HepG2 (cell line): ENCODE results near the gene RALBP1. TPM values are rescaled to one million over a fixed set of nuclear protein-coding genes. Genes with fewer than 3 reads are reported as not detected.

ENCODE experiments used
- ATAC-seq: fragments of 200-7000 bp; cut with Tn5 transposase; 3 replicates; pipeline ENCODE4 v1.9.1; 2020; ENCODE audit warnings: mild to moderate bottlenecking, moderate library complexity
- BruUV-seq: library from RNA; stranded (reverse); fragments of 400-500 nt; replicated peaks from 2 replicates; lab custom pipeline; 2021; lab: Mats Ljungman, UMichigan
- CTCF ChIA-PET: fragments of 300-600 bp; formaldehyde crosslinking; extraction: SDS; loops from one replicate; lab custom pipeline; 2021; ENCODE audit warnings: low total read pairs, inconsistent platforms, low intra/inter-chr PET ratio; lab: Yijun Ruan, JAX
- POLR2A ChIA-PET: fragments of 350-600 bp; sonication (Branson Sonifier 250); formaldehyde crosslinking; loops from one replicate; lab custom pipeline; 2020; ENCODE audit warnings: antibody characterized with exemption, inconsistent platforms; lab: Yijun Ruan, JAX
- DNase-seq: peaks from one replicate; pipeline ENCODE4 v3.0.0-alpha.2; 2015; ENCODE audit warnings: low spot score
- FAIRE-seq: peaks from 3 replicates; lab custom pipeline; 2011; peaks lifted over from hg19 to GRCh38; lab: Jason Lieb, UNC
- H2AFZ ChIP-seq: one replicate; pipeline ENCODE4 v1.6.1; 2011; ENCODE audit warnings: low read length, inconsistent platforms
- H3K27ac ChIP-seq: fragments of 300-600 bp; 3 replicates; pipeline ENCODE4 v1.8.0; 2011; ENCODE audit warnings: mixed run types, mild to moderate bottlenecking, mixed read lengths, low read length, inconsistent platforms; ENCODE audit not compliant: insufficient read depth; ENCODE audit errors: extremely low read length
- H3K27me3 ChIP-seq, 2 experiments: fragments of 200-600 bp in 1 of 2; 2 replicates in 1 of 2; 3 replicates in 1 of 2; pipeline versions ENCODE4 v1.6.0 to v1.8.0; 2011; ENCODE audit warnings: low read length in 2 of 2, mild to moderate bottlenecking in 2 of 2, moderate library complexity in 2 of 2, inconsistent platforms in 1 of 2; ENCODE audit not compliant: insufficient read depth in 2 of 2, control insufficient read depth in 1 of 2
- H3K36me3 ChIP-seq, 2 experiments: fragments of 200-600 bp in 1 of 2; replicated peaks in 1 of 2; 2 replicates in 1 of 2; 3 replicates in 1 of 2; pipeline versions ENCODE4 v1.5.1 to v1.8.0; 2011; ENCODE audit warnings: low read length in 2 of 2, inconsistent platforms in 1 of 2; ENCODE audit not compliant: insufficient read depth in 2 of 2, control insufficient read depth in 1 of 2
- H3K4me1 ChIP-seq: 2 replicates; pipeline ENCODE4 v1.5.1; 2012; ENCODE audit warnings: low read length, inconsistent platforms; ENCODE audit not compliant: insufficient read depth
- H3K4me2 ChIP-seq: 2 replicates; pipeline ENCODE4 v1.6.0; 2011; ENCODE audit warnings: low read depth, low read length, inconsistent platforms
- H3K4me3 ChIP-seq, 3 experiments: fragments of 200-600 bp in 1 of 3; sonication (generic), shearing (Covaris generic) in 1 of 3; replicated peaks in 1 of 3; 2 replicates each; pipeline ENCODE4 v1.5.1; 2011 to 2016; ENCODE audit warnings: low read length in 3 of 3, inconsistent platforms in 2 of 3, low read depth in 2 of 3, mild to moderate bottlenecking in 2 of 3, control low read depth in 1 of 3, mixed read lengths in 1 of 3; ENCODE audit not compliant: insufficient read depth in 1 of 3
- H3K79me2 ChIP-seq: one replicate; pipeline ENCODE4 v1.6.1; 2011; ENCODE audit warnings: low read length, inconsistent platforms; ENCODE audit not compliant: insufficient read depth
- H3K9ac ChIP-seq: 2 replicates; pipeline ENCODE4 v1.6.0; 2011; ENCODE audit warnings: mild to moderate bottlenecking, low read depth, low read length, inconsistent platforms; ENCODE audit not compliant: insufficient read depth
- H3K9me3 ChIP-seq: 2 replicates; pipeline ENCODE4 v1.5.1; 2012; ENCODE audit warnings: mild to moderate bottlenecking, low read length
- H4K20me1 ChIP-seq: 2 replicates; pipeline ENCODE4 v1.6.0; 2011; ENCODE audit warnings: inconsistent platforms, mild to moderate bottlenecking, low read length, moderate library complexity; ENCODE audit not compliant: insufficient read depth
- MAFF ChIP-seq: IDR thresholded peaks from 2 replicates; pipeline ENCODE4 v1.6.1; 2011; ENCODE audit warnings: low read depth, low read length, improper control_type of control experiment
- MAFK ChIP-seq, 2 experiments: IDR thresholded peaks in 1 of 2; conservative IDR thresholded peaks in 1 of 2; 2 replicates each; pipeline ENCODE4 v1.6.1; 2011; ENCODE audit warnings: improper control_type of control experiment in 2 of 2, low read length in 2 of 2
- REPIN1 ChIP-seq: sonication (generic); formaldehyde crosslinking; IDR thresholded peaks from 2 replicates; pipeline ENCODE4 v1.8.0; 2022; ENCODE audit warnings: missing genetic modification reagents, low read depth, mild to moderate bottlenecking, borderline replicate concordance
- WGBS: methylation state at CpG from one replicate; pipeline ENCODE4 v1.1.6; 2017; ENCODE audit warnings: low lambda C conversion rate; 5-methylcytosine and 5-hydroxymethylcytosine counted together
- in situ Hi-C: cut with HindIII; loops from 2 replicates; pipeline ENCODE4 v1.10.0; 2017; ENCODE audit warnings: low pct_unique_long_range_greater_than_20kb; ENCODE audit not compliant: extremely low pct_ligation_motif_present
- intact Hi-C: fragments of 100-400 bp; cut with micrococcal nuclease; formaldehyde crosslinking; loops from one replicate; pipeline ENCODE4 v1.10.0; 2022; ENCODE audit not compliant: unreplicated experiment
- polyA plus RNA-seq, 8 experiments: library from polyadenylated mRNA; depleted of rRNA in 3 of 8; stranded (reverse) in 7 of 8; unstranded in 1 of 8; fragments of >200 nt; fragmentation: Illumina TruSeq in 4 of 8; extraction: Trizol in 4 of 8; gene quantifications; 2 replicates each; pipeline versions ENCODE4 v1.2.1 to v1.2.3, GENCODE V29; 2011 to 2016; ENCODE audit warnings: low read depth in 4 of 8, missing spikeins in 1 of 8, mixed read lengths in 1 of 8; ENCODE audit not compliant: insufficient read depth in 1 of 8
- total RNA-seq, 5 experiments: library from RNA; depleted of rRNA; stranded (reverse); fragments of >200 nt; fragmentation: Illumina TruSeq; extraction: Trizol; gene quantifications; 2 replicates each; pipeline ENCODE4 v1.2.3, GENCODE V29; 2016; ENCODE audit warnings: low read depth in 1 of 5
- TF ChIP-seq, protein P1 (sequence below): IDR thresholded peaks from 2 replicates; pipeline ENCODE4 v1.6.1; 2016; ENCODE audit warnings: missing genetic modification reagents, missing compliant biosample characterization
- TF ChIP-seq, protein P2 (sequence below): sonication (generic); formaldehyde crosslinking; conservative IDR thresholded peaks from 2 replicates; pipeline ENCODE4 v1.8.0; 2022; ENCODE audit warnings: low read depth, missing genetic modification reagents

RALBP1 gene
- total and polyA plus RNA-seq, 2 of the 13 experiments (the other 11 are each of a cell fraction or from before 2014, with no cell fraction given): 24.5 to 33.1 TPM

DNA sequence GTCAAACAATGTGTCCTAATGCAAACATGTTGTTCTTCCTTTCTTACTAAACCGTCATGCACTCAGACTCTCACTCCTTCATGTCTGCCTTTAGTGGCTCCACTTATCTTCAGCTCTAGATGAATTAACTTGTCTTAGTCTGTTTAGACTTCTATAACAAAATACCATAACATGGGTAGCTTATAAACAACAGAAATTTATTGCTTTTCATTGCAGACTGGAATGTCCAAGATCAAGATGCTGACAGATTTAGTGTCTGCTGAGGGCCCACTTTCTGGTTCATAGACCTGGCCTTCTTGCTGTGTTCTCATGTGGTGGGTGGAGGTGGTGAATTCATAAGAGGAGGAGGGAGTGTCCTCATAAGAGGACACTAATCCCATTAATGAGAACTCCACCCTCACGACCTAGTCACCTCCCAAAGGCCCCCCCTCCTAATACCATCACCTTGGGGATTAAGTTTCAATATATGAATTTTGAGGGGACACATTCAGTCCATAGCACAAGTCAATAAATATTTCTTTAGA, 32.3 kb downstream of the RALBP1 start (continued):
- no peak for TF ChIP-seq REPIN1 (CRISPR knock-in tag)
- TF ChIP-seq, protein P1, sequence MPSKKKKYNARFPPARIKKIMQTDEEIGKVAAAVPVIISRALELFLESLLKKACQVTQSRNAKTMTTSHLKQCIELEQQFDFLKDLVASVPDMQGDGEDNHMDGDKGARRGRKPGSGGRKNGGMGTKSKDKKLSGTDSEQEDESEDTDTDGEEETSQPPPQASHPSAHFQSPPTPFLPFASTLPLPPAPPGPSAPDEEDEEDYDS (CRISPR knock-in tag): no peak

DNA sequence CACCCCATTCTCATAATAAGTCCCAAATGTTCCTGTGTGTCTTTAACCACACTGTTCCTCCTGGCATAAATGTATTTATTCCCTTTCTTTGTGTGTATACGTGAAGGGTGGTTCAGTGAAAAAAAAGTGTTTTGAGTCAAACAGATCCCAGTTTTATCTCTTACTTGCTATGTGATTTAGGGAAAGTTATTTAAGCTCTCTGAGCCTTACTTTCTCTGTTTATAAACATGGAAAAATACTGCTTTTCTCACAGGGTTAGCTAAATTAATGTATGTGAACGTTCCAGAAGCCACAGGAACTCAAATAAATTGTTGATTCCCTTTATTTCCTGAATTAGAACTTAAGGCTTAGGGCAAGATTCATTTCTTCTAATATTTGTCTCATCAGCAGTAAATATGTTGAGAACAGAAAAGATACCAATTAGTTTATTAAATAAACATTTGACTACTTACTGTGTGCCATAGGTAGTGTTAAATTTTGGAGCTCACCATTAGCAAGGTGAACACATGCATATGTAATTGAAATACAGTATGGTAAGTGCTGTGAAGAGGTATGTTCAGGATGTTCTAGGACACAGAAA, 33.2 kb downstream of the RALBP1 start:
- H4K20me1 ChIP-seq: 0 out of 2 replicates have a peak, but pooled peaks cover 3% of the 10 kb centered on the region
- WGBS: 96% methylated on average over 2 of the region's 2 CpGs
- no peaks in the 10 kb centered on the region for H3K27me3 ChIP-seq
- H3K36me3 ChIP-seq: peaks cover 0 to 2% of the 10 kb centered on the region in 2 experiments; a peak in 1 of 5 replicates
- H3K4me1 ChIP-seq: peaks cover 9% of the 10 kb centered on the region
- in situ Hi-C loops: no loop called here
- ATAC-seq: no peak
- no peak for FAIRE-seq
- no TSS peak for BruUV-seq
- peaks cover 29% of the 10 kb centered on the region for H3K79me2 ChIP-seq
- H3K4me2 ChIP-seq: no peak overlapping the region
- CTCF ChIA-PET: no interaction called here
- peak; percentile 70 to 84 for TF ChIP-seq MAFK (conservative IDR thresholded peaks at IDR 0.05 in 1 of 2, IDR thresholded peaks at IDR 0.05 in 1 of 2; ENCODE audit: low read length in 2 of 2)
- peak; percentile 79 for TF ChIP-seq MAFF
- TF ChIP-seq, protein P2, sequence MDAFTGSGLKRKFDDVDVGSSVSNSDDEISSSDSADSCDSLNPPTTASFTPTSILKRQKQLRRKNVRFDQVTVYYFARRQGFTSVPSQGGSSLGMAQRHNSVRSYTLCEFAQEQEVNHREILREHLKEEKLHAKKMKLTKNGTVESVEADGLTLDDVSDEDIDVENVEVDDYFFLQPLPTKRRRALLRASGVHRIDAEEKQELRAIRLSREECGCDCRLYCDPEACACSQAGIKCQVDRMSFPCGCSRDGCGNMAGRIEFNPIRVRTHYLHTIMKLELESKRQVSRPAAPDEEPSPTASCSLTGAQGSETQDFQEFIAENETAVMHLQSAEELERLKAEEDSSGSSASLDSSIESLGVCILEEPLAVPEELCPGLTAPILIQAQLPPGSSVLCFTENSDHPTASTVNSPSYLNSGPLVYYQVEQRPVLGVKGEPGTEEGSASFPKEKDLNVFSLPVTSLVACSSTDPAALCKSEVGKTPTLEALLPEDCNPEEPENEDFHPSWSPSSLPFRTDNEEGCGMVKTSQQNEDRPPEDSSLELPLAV: no peak
- TF ChIP-seq, all 625 proteins: peak for 2
- no peak overlapping the region for H3K9ac ChIP-seq
- H2AFZ ChIP-seq: no peak overlapping the region
- intact Hi-C loops: no loop called here
- H3K27ac ChIP-seq: no peak overlapping the region
- DNase-seq: no peak
- no peak overlapping the region for H3K4me3 ChIP-seq
- POLR2A ChIA-PET: no interaction called here
- H3K9me3 ChIP-seq: peaks cover 1% of the 10 kb centered on the region; the same call in 1 of the 2 replicates
